ENCODE measurements around the gene PCYT2. TPM values are rescaled to one million over a fixed set of nuclear protein-coding genes. Genes with fewer than 3 reads are reported as not detected.

Gene PCYT2
- total RNA-seq, 2 donors from 2014 or later, result 23.3 to 26.1 TPM

- H3K9me3 ChIP-seq, result no peaks in the 10 kb centered on the region
- H3K4me1 ChIP-seq, result peaks cover 0 to 54% of the 10 kb centered on the region in 2 donors
Observed at GRCh38 chr17:81927152-81927652, 16.0 kb upstream of the PCYT2 start.

GRCh38 chr17:81926451-81927151 lies 15.4 kb upstream of the PCYT2 start:
- Histone ChIP-seq H3K4me3 (peak overlapping the region; percentile 94 to 98), H3K27ac (peak overlapping the region; percentile 94 to 98), H3K36me3 (peaks cover 11% of the 10 kb centered on the region), H3K9me3 (no peaks in the 10 kb centered on the region), H3K4me1 (peaks cover 0 to 60% of the 10 kb centered on the region in 2 donors), H3K27me3 (no peaks in the 10 kb centered on the region)
- TF ChIP-seq, protein P1, sequence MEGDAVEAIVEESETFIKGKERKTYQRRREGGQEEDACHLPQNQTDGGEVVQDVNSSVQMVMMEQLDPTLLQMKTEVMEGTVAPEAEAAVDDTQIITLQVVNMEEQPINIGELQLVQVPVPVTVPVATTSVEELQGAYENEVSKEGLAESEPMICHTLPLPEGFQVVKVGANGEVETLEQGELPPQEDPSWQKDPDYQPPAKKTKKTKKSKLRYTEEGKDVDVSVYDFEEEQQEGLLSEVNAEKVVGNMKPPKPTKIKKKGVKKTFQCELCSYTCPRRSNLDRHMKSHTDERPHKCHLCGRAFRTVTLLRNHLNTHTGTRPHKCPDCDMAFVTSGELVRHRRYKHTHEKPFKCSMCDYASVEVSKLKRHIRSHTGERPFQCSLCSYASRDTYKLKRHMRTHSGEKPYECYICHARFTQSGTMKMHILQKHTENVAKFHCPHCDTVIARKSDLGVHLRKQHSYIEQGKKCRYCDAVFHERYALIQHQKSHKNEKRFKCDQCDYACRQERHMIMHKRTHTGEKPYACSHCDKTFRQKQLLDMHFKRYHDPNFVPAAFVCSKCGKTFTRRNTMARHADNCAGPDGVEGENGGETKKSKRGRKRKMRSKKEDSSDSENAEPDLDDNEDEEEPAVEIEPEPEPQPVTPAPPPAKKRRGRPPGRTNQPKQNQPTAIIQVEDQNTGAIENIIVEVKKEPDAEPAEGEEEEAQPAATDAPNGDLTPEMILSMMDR (IDR thresholded peaks at IDR 0.05), result no peak
- peak; percentile 89 for DNase-seq (ENCODE audit: low spot score)

More at GRCh38 chr17:81927152-81927652, 16.0 kb upstream of the PCYT2 start:
- H3K4me3 ChIP-seq, result peak overlapping the region; percentile 94 to 98
- peaks cover 7% of the 10 kb centered on the region for H3K36me3 ChIP-seq
- TF ChIP-seq, protein P1 (IDR thresholded peaks at IDR 0.05), result no peak
- H3K27ac ChIP-seq, result peak overlapping the region; percentile 94 to 98
- H3K27me3 ChIP-seq, result no peaks in the 10 kb centered on the region
- no peak for DNase-seq (ENCODE audit: low spot score)

GRCh38 chr17:81925860-81926450 lies 14.8 kb upstream of the PCYT2 start:
- TF ChIP-seq, protein P1 (IDR thresholded peaks at IDR 0.05), result no peak
- Histone ChIP-seq H3K9me3 (no peaks in the 10 kb centered on the region), H3K36me3 (peaks cover 13% of the 10 kb centered on the region), H3K27ac (peak overlapping the region; percentile 94 to 98), H3K4me1 (peaks cover 0 to 65% of the 10 kb centered on the region in 2 donors), H3K4me3 (peak overlapping the region; percentile 94 to 98), H3K27me3 (no peaks in the 10 kb centered on the region)
- no peak for DNase-seq (ENCODE audit: low spot score)

DNA sequence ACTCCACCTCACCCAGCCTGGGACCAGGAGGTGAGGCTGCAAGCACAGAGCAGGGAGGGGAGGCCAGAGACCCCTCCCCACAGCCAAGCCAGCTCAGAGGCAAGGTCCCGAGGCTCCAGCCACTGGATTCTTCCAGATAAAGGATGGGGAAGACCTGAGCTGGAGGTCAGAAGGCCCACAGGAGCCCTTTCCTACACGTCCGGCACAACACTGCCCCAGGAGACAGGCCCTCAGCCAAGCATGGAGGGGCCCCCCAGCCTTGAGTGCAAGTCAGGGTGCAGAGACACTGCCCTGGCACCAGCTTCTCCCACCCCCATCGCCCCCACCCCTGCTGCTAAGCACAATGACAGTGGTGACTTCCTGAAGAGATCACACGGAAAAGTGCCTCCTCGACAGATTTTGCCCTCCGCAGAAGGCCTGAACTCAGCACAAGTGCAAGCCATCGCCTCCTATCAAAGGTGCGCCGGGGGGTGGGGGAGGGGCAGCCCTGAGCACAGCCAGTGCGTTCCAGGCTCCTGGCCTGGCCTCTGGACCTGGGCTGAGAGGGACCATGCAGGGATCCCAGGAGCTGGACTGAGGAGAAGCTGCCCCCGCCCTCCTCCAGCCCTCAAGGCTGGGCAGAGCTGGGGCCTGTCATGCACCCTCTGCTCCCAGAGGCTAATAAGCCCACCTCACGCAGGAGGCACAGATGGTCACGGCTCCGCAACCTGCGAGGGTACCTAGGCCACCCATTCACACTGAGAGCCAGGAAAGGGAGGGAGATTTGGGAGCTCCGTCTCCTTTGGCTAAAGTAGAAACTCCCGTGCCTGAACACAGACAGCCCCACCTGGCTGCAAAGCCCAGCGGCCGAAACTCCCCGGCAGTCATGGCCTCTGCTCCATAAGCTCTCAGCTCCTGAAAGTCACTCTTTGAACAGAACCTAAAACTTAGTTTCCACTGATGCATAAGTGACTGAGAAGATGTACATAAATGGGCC lies 13.6 kb upstream of the PCYT2 start:
- TF ChIP-seq, protein P1 (IDR thresholded peaks at IDR 0.05), result no peak
- Histone ChIP-seq H3K9me3 (no peaks in the 10 kb centered on the region), H3K27ac (peak overlapping the region; percentile 3 to 76), H3K4me1 (peaks cover 0 to 74% of the 10 kb centered on the region in 2 donors), H3K27me3 (no peaks in the 10 kb centered on the region), H3K4me3 (no peak overlapping the region), H3K36me3 (peaks cover 24% of the 10 kb centered on the region)
- no peak for DNase-seq (ENCODE audit: low spot score)
